MM.1S (cell line): ENCODE data around the gene TRIML1.

ENCODE experiments used
- EZH2 ChIP-seq: fragments of 300-600 bp; sonication (generic); optimal IDR thresholded peaks from 2 replicates; pipeline ENCODE3; 2017; ENCODE audit warnings: low read depth, mild to moderate bottlenecking, antibody characterized with exemption, low read length, mixed read lengths
- EZH2phosphoT487 ChIP-seq: fragments of 300-600 bp; sonication (generic); IDR thresholded peaks from 2 replicates; pipeline ENCODE4 v1.6.1; 2018; ENCODE audit warnings: antibody characterized with exemption, low read length
- TF ChIP-seq, protein P1 (sequence below): fragments of 300-600 bp; sonication (generic); IDR thresholded peaks from 2 replicates; pipeline ENCODE4 v1.5.1; 2016; ENCODE audit warnings: antibody characterized with exemption, low read length, mixed read lengths

DNA sequence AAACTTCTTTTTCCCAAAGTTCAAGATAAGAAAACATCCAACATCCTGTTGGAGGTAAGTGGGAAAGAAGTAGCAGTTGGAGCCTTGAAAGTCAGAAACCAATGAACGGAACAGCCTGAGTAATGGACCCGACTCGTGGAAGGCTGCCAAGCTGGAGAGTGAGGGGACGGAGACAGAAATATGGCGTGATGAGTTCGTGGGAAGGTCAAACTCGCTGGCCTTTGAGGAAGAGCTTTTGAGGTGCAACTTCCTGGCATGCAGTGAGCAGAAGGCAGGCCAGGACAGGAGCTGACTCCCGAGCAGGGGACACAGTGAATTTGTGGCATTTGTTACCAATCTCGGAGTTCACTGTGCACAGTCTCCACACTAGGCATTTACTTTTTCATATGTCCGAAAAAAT, 1.0 kb upstream of the TRIML1 start:
- TF ChIP-seq, protein P1, sequence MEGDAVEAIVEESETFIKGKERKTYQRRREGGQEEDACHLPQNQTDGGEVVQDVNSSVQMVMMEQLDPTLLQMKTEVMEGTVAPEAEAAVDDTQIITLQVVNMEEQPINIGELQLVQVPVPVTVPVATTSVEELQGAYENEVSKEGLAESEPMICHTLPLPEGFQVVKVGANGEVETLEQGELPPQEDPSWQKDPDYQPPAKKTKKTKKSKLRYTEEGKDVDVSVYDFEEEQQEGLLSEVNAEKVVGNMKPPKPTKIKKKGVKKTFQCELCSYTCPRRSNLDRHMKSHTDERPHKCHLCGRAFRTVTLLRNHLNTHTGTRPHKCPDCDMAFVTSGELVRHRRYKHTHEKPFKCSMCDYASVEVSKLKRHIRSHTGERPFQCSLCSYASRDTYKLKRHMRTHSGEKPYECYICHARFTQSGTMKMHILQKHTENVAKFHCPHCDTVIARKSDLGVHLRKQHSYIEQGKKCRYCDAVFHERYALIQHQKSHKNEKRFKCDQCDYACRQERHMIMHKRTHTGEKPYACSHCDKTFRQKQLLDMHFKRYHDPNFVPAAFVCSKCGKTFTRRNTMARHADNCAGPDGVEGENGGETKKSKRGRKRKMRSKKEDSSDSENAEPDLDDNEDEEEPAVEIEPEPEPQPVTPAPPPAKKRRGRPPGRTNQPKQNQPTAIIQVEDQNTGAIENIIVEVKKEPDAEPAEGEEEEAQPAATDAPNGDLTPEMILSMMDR = no peak
- TF ChIP-seq EZH2phosphoT487 = no peak
- TF ChIP-seq EZH2 = no peak
